GM19238 (cell line): ENCODE measurements around the gene MMP24OS.
"Not testable (repeated sequence)": the region's sequence is repeated elsewhere in the genome, so short reads cannot be mapped to it uniquely, and the experiment has no call there.

Experiments
- DNase-seq: peaks from one replicate; pipeline ENCODE4 v3.0.0; 2011; ENCODE audit warnings: low spot score; ENCODE audit not compliant: insufficient read length

The MMP24OS gene

DNA sequence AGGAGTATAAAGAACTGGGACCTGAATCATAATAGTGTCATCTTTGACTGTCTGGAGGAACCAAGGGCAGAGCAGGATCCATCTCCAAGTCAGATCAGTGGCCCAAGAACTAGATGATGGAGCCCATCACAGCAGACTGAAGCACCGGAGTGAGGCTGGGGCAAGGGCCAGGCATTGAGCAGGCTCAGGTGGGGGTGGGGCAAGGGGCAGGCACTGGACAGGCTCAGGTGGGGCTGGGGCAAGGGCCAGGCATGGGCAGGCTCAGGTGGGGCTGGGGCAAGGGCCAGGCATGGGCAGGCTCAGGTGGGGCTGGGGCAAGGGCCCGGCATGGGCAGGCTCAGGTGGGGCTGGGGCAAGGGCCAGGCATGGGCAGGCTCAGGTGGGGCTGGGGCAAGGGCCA is 25.3 kb downstream of the MMP24OS start:
- not testable (repeated sequence) for DNase-seq

DNA sequence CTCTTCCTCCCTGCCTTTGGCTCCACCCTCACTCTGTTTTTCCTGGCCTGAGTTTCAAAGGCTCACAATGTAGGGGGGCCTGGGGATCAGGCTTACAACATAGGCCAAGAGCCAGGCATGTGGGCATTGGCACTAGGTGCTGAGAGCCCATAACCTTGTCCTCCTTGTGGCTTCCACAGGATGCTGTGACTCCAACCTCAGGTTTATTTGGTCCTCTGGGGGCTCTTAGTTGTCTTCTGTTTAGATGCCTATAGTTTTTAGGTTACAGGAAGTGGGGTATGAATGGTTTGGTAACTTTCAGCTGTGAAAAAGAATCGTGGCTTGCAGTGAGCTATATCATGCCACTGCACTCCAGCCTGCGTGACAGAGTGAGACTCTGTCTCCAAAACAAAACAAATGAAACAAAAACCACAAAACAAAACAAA is 25.9 kb downstream of the MMP24OS start:
- DNase-seq, result peak; percentile 31

DNA sequence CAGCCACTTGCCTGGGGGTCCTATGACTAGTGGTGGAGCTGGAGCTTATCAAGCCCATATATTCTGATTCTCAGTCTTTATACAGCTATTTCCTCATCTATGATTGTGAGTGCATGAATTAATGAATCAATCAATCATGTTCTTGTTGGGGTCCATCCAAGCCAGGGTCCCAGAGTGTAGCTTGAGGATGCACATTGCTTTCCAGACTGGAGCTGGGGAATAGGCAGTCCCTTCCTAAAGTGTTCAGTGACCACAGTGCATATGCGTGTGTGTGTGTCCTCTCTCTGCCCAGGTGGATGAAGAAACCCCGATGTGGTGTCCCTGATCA is 26.3 kb downstream of the MMP24OS start:
- no peak for DNase-seq

GRCh38 chr20:35248641-35249475 is 29.1 kb downstream of the MMP24OS start:
- DNase-seq, result no peak

- no peak for DNase-seq
Measured at GRCh38 chr20:35246723-35247122, 31.2 kb downstream of the MMP24OS start.

- no peak for DNase-seq
Measured at GRCh38 chr20:35243986-35244385, 33.9 kb downstream of the MMP24OS start.

- DNase-seq, result no peak
Measured at GRCh38 chr20:35243317-35243716, 34.6 kb downstream of the MMP24OS start.

- no peak for DNase-seq
Measured at GRCh38 chr20:35240811-35241293, 37.1 kb downstream of the MMP24OS start.

DNA sequence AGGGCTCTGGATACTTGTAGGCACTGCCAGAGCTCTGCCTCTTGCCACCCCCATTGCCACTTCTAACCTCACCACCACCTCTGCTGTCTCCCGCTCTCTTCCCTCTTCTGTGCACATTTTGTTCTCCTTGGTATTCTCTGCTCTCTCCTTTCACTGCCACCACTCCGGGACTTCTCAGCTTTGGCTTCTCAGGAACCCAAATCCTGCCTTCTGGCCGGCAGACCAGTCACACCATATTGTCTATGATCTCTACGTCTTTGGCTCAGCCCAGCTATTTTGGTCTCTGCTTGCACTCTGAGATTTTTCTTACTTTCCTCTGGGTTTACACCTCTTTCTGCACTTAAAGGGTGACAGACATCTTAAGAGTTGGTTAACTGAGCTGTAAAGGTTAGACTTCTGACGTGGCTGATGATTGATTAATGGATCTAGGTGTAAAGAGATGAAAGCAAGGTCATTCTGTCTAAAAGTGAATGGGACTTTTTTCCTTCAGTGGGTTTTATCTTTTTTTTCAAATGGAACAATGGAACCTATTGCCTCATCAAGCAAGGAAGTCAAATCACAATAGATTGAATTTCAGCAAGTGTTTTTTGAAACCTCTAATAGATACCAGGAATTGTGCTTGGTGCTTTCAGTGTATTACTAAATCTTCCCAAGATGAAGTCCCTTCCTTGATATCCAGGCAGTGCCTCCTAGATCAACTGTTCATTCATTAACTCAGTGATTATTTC is 37.7 kb downstream of the MMP24OS start:
- DNase-seq, result no peak

- no peak for DNase-seq
Measured at GRCh38 chr20:35238735-35239134, 39.2 kb downstream of the MMP24OS start.

- no peak for DNase-seq
Measured at GRCh38 chr20:35238170-35238569, 39.8 kb downstream of the MMP24OS start.

DNA sequence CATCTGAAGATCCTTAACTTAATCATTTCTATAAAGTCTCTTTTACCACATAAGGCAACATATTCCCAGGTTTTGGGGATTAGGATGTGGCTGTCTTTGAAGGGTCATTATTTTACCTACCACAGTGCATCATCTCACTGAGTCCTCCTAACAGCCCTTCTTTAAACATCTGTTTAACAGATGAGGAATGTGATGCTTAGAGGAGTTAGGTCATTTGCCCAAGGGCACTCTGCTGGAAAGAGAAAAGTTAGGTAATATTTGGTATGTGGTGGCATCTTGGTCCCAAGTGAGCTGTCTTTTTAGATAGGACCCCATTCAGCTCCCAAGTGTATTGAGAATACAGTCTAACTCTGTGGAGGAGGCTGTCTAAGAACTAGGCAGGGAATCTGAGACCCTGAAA is 40.4 kb downstream of the MMP24OS start:
- DNase-seq, result no peak

- DNase-seq, result no peak
Measured at GRCh38 chr20:35235881-35236280, 42.0 kb downstream of the MMP24OS start.

DNA sequence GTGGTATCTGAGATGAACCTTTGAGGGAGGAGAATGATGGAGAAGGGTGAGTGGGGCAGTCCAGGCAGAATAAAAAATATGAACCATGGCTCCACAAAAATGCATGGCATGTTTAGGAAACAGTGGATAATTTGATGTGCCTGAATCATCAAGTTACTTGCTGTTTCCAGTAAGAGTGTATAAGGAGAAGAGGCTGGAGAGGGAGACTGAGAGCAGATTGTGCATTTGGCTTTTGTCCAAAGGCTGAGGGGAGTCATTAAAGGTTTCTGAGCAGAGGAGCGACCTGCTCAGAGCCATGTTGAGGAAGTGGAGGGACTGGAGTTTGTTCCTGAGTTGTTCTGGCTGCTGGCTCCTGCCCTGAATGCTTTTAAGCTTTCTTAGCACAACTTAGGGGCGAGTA is 45.3 kb downstream of the MMP24OS start:
- DNase-seq, result no peak

- no peak for DNase-seq
Measured at GRCh38 chr20:35226884-35227681, 50.8 kb downstream of the MMP24OS start.
